Activated T-helper 1 cell treated with anti-CD3 and anti-CD28 coated beads, Interleukin-12 subunit alpha, Interleukin-12 subunit beta, Interleukin-2, Interleukin-4 antibody, amounts not matched to agents 30 ng/mL and 10 ng/mL and 1 ng/mL, durations not matched to agents 14 hours and 24 hours and 36 hours (primary cell): ENCODE data around the gene SLC36A2. TPM values are rescaled to one million over a fixed set of nuclear protein-coding genes. Genes with fewer than 3 reads are reported as not detected.

ENCODE experiments used
- DNase-seq: peaks from one replicate; pipeline ENCODE4 v3.0.0; 2021; ENCODE audit warnings: low spot score
- H3K27ac Mint-ChIP-seq: one replicate; pipeline ENCODE4 v1.8.0; 2021; ENCODE audit warnings: mild to moderate bottlenecking, mixed read lengths
- H3K27me3 Mint-ChIP-seq: one replicate; pipeline ENCODE4 v1.8.0; 2022; ENCODE audit warnings: mild to moderate bottlenecking, moderate library complexity, mixed read lengths; ENCODE audit not compliant: insufficient read depth
- H3K36me3 Mint-ChIP-seq: one replicate; pipeline ENCODE4 v1.8.0; 2021; ENCODE audit warnings: low read depth, mixed read lengths
- H3K4me1 Mint-ChIP-seq: one replicate; pipeline ENCODE4 v1.8.0; 2021; ENCODE audit warnings: low read depth, mixed read lengths
- H3K4me3 Mint-ChIP-seq: one replicate; pipeline ENCODE4 v1.8.0; 2021; ENCODE audit warnings: mild to moderate bottlenecking, moderate library complexity, mixed read lengths
- H3K9me3 Mint-ChIP-seq: one replicate; pipeline ENCODE4 v1.8.0; 2021; ENCODE audit warnings: mixed read lengths
- intact Hi-C: fragments of 100-400 bp; cut with micrococcal nuclease; formaldehyde crosslinking; loops from one replicate; pipeline ENCODE4 v1.15.1; 2024
- total RNA-seq: library from RNA; stranded (reverse); gene quantifications from 2 replicates; pipeline ENCODE4 v1.2.3, GENCODE V29; 2022

SLC36A2 gene
- total RNA-seq, 1 donor from 2014 or later: not detected

GRCh38 chr5:151351671-151352070 is 4.3 kb upstream of the SLC36A2 start:
- intact Hi-C loops: no loop called here
- H3K36me3 Mint-ChIP-seq: no peaks in the 10 kb centered on the region
- no peak overlapping the region for H3K27ac Mint-ChIP-seq
- H3K4me3 Mint-ChIP-seq: no peak overlapping the region
- no peaks in the 10 kb centered on the region for H3K27me3 Mint-ChIP-seq
- H3K4me1 Mint-ChIP-seq: no peaks in the 10 kb centered on the region
- H3K9me3 Mint-ChIP-seq: no peaks in the 10 kb centered on the region
- no peak for DNase-seq

- H3K9me3 Mint-ChIP-seq: no peaks in the 10 kb centered on the region
- H3K36me3 Mint-ChIP-seq: no peaks in the 10 kb centered on the region
- no peak overlapping the region for H3K27ac Mint-ChIP-seq
- no peak overlapping the region for H3K4me3 Mint-ChIP-seq
- intact Hi-C loops: no loop called here
- H3K4me1 Mint-ChIP-seq: no peaks in the 10 kb centered on the region
- no peaks in the 10 kb centered on the region for H3K27me3 Mint-ChIP-seq
- DNase-seq: no peak
Observed at GRCh38 chr5:151348789-151349188, 1.4 kb upstream of the SLC36A2 start.

GRCh38 chr5:151345808-151346478 is 1.4 kb downstream of the SLC36A2 start:
- no peaks in the 10 kb centered on the region for H3K4me1 Mint-ChIP-seq
- DNase-seq: no peak
- H3K27ac Mint-ChIP-seq: no peak overlapping the region
- H3K4me3 Mint-ChIP-seq: no peak overlapping the region
- intact Hi-C loops: no loop called here
- no peaks in the 10 kb centered on the region for H3K36me3 Mint-ChIP-seq
- H3K9me3 Mint-ChIP-seq: no peaks in the 10 kb centered on the region
- peaks cover 6% of the 10 kb centered on the region for H3K27me3 Mint-ChIP-seq

GRCh38 chr5:151345187-151345807 is 2.1 kb downstream of the SLC36A2 start:
- DNase-seq: no peak
- H3K4me1 Mint-ChIP-seq: no peaks in the 10 kb centered on the region
- no peaks in the 10 kb centered on the region for H3K9me3 Mint-ChIP-seq
- no peaks in the 10 kb centered on the region for H3K36me3 Mint-ChIP-seq
- H3K4me3 Mint-ChIP-seq: no peak overlapping the region
- no peak overlapping the region for H3K27ac Mint-ChIP-seq
- intact Hi-C loops: no loop called here
- peaks cover 6% of the 10 kb centered on the region for H3K27me3 Mint-ChIP-seq

GRCh38 chr5:151344088-151344487 is 3.3 kb downstream of the SLC36A2 start:
- no peaks in the 10 kb centered on the region for H3K9me3 Mint-ChIP-seq
- intact Hi-C loops: no loop called here
- no peaks in the 10 kb centered on the region for H3K36me3 Mint-ChIP-seq
- no peak for DNase-seq
- no peaks in the 10 kb centered on the region for H3K4me1 Mint-ChIP-seq
- no peak overlapping the region for H3K27ac Mint-ChIP-seq
- H3K27me3 Mint-ChIP-seq: peaks cover 6% of the 10 kb centered on the region
- H3K4me3 Mint-ChIP-seq: no peak overlapping the region

GRCh38 chr5:151340004-151340403 is 7.4 kb downstream of the SLC36A2 start:
- H3K9me3 Mint-ChIP-seq: no peaks in the 10 kb centered on the region
- no peak overlapping the region for H3K4me3 Mint-ChIP-seq
- H3K4me1 Mint-ChIP-seq: no peaks in the 10 kb centered on the region
- no peak overlapping the region for H3K27ac Mint-ChIP-seq
- DNase-seq: no peak
- H3K36me3 Mint-ChIP-seq: no peaks in the 10 kb centered on the region
- intact Hi-C loops: no loop called here
- peaks cover 6% of the 10 kb centered on the region for H3K27me3 Mint-ChIP-seq

GRCh38 chr5:151338734-151339133 is 8.6 kb downstream of the SLC36A2 start:
- Mint-ChIP-seq H3K4me1 (no peaks in the 10 kb centered on the region), H3K27me3 (peaks cover 6% of the 10 kb centered on the region), H3K36me3 (no peaks in the 10 kb centered on the region), H3K4me3 (no peak overlapping the region), H3K9me3 (no peaks in the 10 kb centered on the region), H3K27ac (no peak overlapping the region)
- intact Hi-C loops: no loop called here
- no peak for DNase-seq

GRCh38 chr5:151332857-151333256 is 14.5 kb downstream of the SLC36A2 start:
- Mint-ChIP-seq H3K36me3 (no peaks in the 10 kb centered on the region), H3K4me1 (no peaks in the 10 kb centered on the region), H3K27me3 (peaks cover 2% of the 10 kb centered on the region), H3K4me3 (no peak overlapping the region), H3K27ac (no peak overlapping the region), H3K9me3 (no peaks in the 10 kb centered on the region)
- no peak for DNase-seq
- intact Hi-C loops: no loop called here

- intact Hi-C loops: no loop called here
- H3K4me1 Mint-ChIP-seq: no peaks in the 10 kb centered on the region
- no peaks in the 10 kb centered on the region for H3K36me3 Mint-ChIP-seq
- DNase-seq: no peak
- H3K4me3 Mint-ChIP-seq: no peak overlapping the region
- peaks cover 3% of the 10 kb centered on the region for H3K9me3 Mint-ChIP-seq
- H3K27me3 Mint-ChIP-seq: peaks cover 4% of the 10 kb centered on the region
- H3K27ac Mint-ChIP-seq: no peak overlapping the region
Observed at GRCh38 chr5:151328734-151329133, 18.6 kb downstream of the SLC36A2 start.

- no peaks in the 10 kb centered on the region for H3K4me1 Mint-ChIP-seq
- no peak for DNase-seq
- H3K4me3 Mint-ChIP-seq: no peak overlapping the region
- H3K27ac Mint-ChIP-seq: no peak overlapping the region
- peaks cover 3% of the 10 kb centered on the region for H3K9me3 Mint-ChIP-seq
- no peaks in the 10 kb centered on the region for H3K36me3 Mint-ChIP-seq
- H3K27me3 Mint-ChIP-seq: peaks cover 10% of the 10 kb centered on the region
- intact Hi-C loops: no loop called here
Observed at GRCh38 chr5:151327585-151327984, 19.8 kb downstream of the SLC36A2 start.

- Mint-ChIP-seq H3K27ac (no peak overlapping the region), H3K9me3 (peaks cover 3% of the 10 kb centered on the region)
- no peak for DNase-seq
Observed at GRCh38 chr5:151326266-151326665, 21.1 kb downstream of the SLC36A2 start.

GRCh38 chr5:151320481-151320880 is 26.9 kb downstream of the SLC36A2 start:
- Mint-ChIP-seq H3K4me3 (no peak overlapping the region), H3K36me3 (no peaks in the 10 kb centered on the region), H3K27ac (no peak overlapping the region), H3K9me3 (peaks cover 3% of the 10 kb centered on the region), H3K4me1 (no peaks in the 10 kb centered on the region), H3K27me3 (peaks cover 6% of the 10 kb centered on the region)
- intact Hi-C loops: no loop called here
- DNase-seq: no peak

More at GRCh38 chr5:151326266-151326665, 21.1 kb downstream of the SLC36A2 start:
- H3K27me3 Mint-ChIP-seq: peaks cover 10% of the 10 kb centered on the region
- no peaks in the 10 kb centered on the region for H3K36me3 Mint-ChIP-seq
- intact Hi-C loops: no loop called here
- H3K4me3 Mint-ChIP-seq: no peak overlapping the region
- no peaks in the 10 kb centered on the region for H3K4me1 Mint-ChIP-seq

GRCh38 chr5:151318850-151319732 is 28.3 kb downstream of the SLC36A2 start:
- no peaks in the 10 kb centered on the region for H3K36me3 Mint-ChIP-seq
- no peak overlapping the region for H3K27ac Mint-ChIP-seq
- no peak for DNase-seq
- intact Hi-C loops: loop anchor here (5.0 kb wide), 3 partner anchors 82 to 183 kb away; partner anchors contain the start of gene CCDC69
- H3K4me1 Mint-ChIP-seq: no peaks in the 10 kb centered on the region
- no peaks in the 10 kb centered on the region for H3K9me3 Mint-ChIP-seq
- peaks cover 14% of the 10 kb centered on the region for H3K27me3 Mint-ChIP-seq
- H3K4me3 Mint-ChIP-seq: no peak overlapping the region
